GM10248 (cell line): ENCODE data around the gene GALNS.

Source experiments
- CTCF ChIA-PET: fragments of 300-600 bp; sonication (Branson Sonifier 250); formaldehyde crosslinking; extraction: SDS; loops from one replicate; lab custom pipeline; 2021; ENCODE audit warnings: antibody characterized with exemption; lab: Yijun Ruan, JAX
- POLR2A ChIA-PET: fragments of 350-650 bp; sonication (Branson Sonifier 250); formaldehyde crosslinking; extraction: SDS; loops from one replicate; lab custom pipeline; 2020; ENCODE audit warnings: antibody characterized with exemption; lab: Yijun Ruan, JAX
- DNase-seq: peaks from one replicate; pipeline ENCODE4 v3.0.0; 2012; ENCODE audit errors: extremely low spot score
- TF ChIP-seq, protein P1 (sequence below): IDR thresholded peaks from 2 replicates; pipeline ENCODE4 v1.5.1; 2012; ENCODE audit warnings: mild to moderate bottlenecking, low read depth; ENCODE audit errors: extremely low read depth, missing control alignments, control extremely low read depth

GALNS gene

DNA sequence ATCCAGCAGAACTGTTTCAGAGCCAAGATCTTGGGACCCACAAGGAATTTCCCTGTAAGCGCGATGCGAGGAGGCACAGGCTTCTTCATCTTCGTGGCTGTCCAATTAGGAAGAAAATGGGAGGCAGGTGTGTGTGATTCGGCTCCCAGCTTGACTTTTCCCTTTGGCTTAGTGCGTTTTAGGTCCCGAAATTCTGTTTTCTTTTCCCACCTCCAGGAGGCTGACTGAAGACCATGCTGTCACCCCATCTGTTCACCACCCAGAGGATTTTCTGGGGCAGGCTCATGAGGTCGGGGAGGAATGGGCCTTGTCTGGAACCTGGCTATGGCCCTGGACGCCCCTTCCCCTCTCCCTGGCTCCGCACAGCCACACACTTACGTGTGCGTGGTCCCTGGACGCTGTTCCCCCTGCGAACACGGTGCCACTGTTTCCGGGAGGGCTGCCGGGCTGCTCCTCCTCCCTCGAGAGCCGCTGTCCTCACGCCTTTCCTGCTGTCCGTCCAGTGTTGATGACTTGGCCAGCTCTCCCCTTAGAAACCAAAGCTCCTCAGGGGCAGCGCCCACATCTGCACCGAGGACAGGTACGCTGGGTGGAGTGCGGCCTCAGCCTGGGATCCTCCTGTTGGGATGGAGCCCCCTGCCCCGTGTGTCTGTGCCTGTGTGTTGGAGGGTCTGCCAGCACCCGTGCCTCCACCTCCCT, 12.4 kb upstream of the GALNS start:
- TF ChIP-seq, protein P1, sequence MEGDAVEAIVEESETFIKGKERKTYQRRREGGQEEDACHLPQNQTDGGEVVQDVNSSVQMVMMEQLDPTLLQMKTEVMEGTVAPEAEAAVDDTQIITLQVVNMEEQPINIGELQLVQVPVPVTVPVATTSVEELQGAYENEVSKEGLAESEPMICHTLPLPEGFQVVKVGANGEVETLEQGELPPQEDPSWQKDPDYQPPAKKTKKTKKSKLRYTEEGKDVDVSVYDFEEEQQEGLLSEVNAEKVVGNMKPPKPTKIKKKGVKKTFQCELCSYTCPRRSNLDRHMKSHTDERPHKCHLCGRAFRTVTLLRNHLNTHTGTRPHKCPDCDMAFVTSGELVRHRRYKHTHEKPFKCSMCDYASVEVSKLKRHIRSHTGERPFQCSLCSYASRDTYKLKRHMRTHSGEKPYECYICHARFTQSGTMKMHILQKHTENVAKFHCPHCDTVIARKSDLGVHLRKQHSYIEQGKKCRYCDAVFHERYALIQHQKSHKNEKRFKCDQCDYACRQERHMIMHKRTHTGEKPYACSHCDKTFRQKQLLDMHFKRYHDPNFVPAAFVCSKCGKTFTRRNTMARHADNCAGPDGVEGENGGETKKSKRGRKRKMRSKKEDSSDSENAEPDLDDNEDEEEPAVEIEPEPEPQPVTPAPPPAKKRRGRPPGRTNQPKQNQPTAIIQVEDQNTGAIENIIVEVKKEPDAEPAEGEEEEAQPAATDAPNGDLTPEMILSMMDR, result no peak
- POLR2A ChIA-PET, result no interaction called here
- no peak for DNase-seq
- CTCF ChIA-PET, result no interaction called here

DNA sequence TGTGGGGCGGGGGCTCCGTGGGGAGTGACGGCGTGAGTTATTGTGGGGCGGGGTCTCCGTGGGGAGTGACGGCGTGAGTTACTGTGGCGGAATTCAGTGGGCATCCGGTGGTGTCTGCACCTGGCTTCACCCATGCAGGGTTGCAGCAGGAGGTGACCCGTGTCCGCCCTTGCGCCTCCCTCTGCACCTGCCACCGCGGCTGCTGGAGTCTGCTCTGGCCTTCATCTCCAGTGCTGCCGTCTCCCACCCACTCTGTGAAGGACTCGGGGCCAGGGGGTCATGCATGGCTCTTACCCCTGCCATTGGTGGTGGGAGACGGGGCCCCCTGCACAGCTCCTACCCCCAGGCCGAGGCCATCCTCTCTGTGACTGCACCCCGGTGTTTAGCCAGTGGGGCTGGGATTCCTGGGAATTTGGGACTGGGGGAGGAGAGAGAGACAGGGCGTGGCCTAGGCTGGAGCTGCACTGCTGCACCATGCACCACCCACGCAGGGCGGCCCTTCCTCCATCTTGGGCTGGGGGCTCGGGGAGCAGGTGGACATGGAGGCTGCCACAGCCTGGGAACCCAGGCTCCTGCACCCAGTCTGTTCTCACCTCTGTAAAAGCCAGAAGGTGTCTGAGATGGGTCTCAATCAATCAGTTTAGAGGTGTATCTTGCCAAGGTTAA, 11.0 kb upstream of the GALNS start:
- TF ChIP-seq, protein P1, result no peak
- CTCF ChIA-PET, result no interaction called here
- POLR2A ChIA-PET, result no interaction called here
- no peak for DNase-seq

DNA sequence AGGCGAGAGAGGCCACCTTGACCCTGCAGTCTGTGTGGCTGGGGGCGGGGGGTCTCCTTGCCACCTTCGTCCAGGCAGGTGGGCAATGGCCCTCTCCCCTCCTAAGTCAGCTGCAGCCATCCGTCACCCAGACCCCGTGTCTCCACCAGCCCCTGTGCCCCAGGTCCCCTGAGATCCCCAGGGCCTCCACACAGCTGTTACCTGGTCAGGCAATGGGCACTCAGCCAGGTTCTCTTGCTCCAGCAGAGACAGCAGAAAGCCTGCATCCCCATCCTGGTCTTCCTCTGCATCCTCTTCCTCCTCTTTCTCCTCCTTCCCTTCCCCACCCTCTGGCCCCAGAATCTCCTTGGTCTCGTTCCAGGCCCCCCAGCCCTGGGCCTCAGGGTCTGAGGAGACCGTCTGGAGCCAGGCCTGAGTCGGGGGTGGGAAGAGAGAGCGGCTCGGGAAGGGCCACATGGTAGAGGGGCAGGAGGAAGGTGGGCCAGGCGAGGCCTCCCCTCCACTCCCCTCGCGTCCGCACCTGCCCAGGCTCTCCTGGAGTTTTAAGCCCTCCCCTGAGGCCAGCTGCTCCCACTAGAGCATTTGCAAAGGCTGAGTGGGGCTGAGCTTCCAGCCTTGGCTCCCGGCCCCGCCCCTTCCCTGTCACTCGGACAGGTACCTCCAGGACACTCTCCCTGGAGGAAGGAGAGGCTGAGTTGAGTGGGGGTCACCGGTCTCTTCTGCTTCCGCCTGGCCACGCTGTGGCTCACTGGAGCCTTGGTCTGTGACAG, 9.6 kb upstream of the GALNS start, which contains the start of gene PABPN1L:
TSS of gene PABPN1L (minus strand) at position 510 of the 770 bp plus-strand sequence. CDS start at position 456, 54 bp downstream.
- no peak for DNase-seq
- CTCF ChIA-PET, result interaction anchor here (1.6 kb wide), 1 partner anchor 12 kb away, joined by 4 read pairs; no protein-coding TSS in a partner anchor
- POLR2A ChIA-PET, result interaction anchor here (0.6 kb wide), 1 partner anchor 262 kb away, joined by 4 read pairs; no protein-coding TSS in a partner anchor
- TF ChIP-seq, protein P1, result no peak

- ChIA-PET POLR2A (no interaction called here), CTCF (interaction anchor here (1.4 to 1.6 kb wide), 2 partner anchors 11 to 12 kb away, joined by 3 to 4 read pairs; no protein-coding TSS in a partner anchor)
- TF ChIP-seq, protein P1, result no peak
Measured at GRCh38 chr16:88865742-88866141, 9.0 kb upstream of the GALNS start.

DNA sequence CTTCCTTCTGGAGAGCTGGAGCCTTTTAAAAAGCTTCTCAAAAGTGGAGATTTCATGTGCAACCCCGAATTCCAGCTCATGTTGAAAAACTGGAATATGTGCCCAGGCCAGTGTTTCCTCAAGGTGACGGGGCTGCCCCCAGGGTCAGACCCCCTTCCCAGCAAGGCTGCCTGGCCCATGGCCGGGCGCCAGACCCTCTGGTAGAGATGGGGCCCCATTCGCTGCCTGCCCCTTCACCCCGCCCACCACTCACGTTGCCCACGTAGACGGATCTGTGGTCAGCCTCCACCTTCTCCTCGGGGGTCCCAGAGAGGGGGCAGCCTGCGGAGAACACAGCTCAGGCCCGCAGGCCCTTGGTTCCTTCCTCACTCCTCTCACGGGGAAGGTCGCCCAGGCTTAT, 8.6 kb upstream of the GALNS start:
- CTCF ChIA-PET, result interaction anchor here (1.4 to 1.6 kb wide), 2 partner anchors 11 kb away, joined by 3 to 4 read pairs; no protein-coding TSS in a partner anchor
- no peak for DNase-seq
- TF ChIP-seq, protein P1, result no peak
- POLR2A ChIA-PET, result no interaction called here

More at GRCh38 chr16:88865742-88866141, 9.0 kb upstream of the GALNS start:
- no peak for DNase-seq

DNA sequence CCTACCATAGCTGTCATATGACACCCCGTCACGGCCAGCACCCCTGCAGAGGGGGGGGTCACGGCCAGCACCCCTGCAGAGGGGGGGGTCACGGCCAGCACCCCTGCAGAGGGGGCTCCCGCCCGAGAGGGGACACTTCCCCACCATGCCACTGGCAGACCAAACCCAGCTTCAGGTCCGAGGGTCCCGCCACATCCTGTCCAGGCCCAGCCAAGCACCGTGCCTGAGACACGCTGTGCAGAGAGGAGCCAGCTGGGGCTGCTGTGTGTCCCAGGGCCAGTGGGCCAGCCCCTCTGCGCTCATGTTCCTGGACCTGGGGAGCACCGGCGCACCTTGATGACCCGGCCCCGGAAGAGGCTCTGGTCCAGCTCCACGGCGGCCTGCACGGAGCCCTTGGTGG, 7.8 kb upstream of the GALNS start:
- ChIA-PET POLR2A (no interaction called here), CTCF (interaction anchor here (1.4 kb wide), 1 partner anchor 12 kb away, joined by 3 read pairs; no protein-coding TSS in a partner anchor)
- DNase-seq, result no peak
- TF ChIP-seq, protein P1, result no peak
